Body of pancreas (tissue), 4 donors: Measurements from ENCODE around the gene SLC35F3. TPM values are rescaled to one million over a fixed set of nuclear protein-coding genes. Genes with fewer than 3 reads are reported as not detected.

ENCODE experiments used
- ATAC-seq: fragments of 150-250 bp; one replicate; pipeline ENCODE4 v1.9.1; 2016
- DNase-seq, 4 donors: peaks; one replicate each; pipeline ENCODE4 v3.0.0-alpha.2; 2019
- H3K27ac ChIP-seq, 4 donors: fragments of 200-600 bp; sonication (generic); 1 replicate in 3 of 4; 2 replicates in 1 of 4; pipeline versions ENCODE4 v1.5.1 to v1.6.1; 2016 to 2019; ENCODE audit warnings: mild to moderate bottlenecking in 1 of 4, mixed read lengths in 1 of 4, moderate library complexity in 1 of 4
- H3K27me3 ChIP-seq, 2 donors: fragments of 200-600 bp; sonication (generic); one replicate each; pipeline ENCODE4 v1.6.0; 2016; ENCODE audit warnings: mild to moderate bottlenecking in 1 of 2
- H3K36me3 ChIP-seq, 2 donors: fragments of 200-600 bp; sonication (generic); replicated peaks in 1 of 2; 2 replicates each; pipeline ENCODE4 v1.5.1; 2016; ENCODE audit warnings: low read depth in 2 of 2; ENCODE audit not compliant: insufficient read depth in 1 of 2
- H3K4me1 ChIP-seq: fragments of 200-600 bp; sonication (generic); one replicate; pipeline ENCODE4 v1.6.0; 2016
- H3K4me3 ChIP-seq, 2 donors: fragments of 200-600 bp; sonication (generic); 1 replicate in 1 of 2; 2 replicates in 1 of 2; pipeline ENCODE4 v1.5.1; 2016 to 2019
- H3K9me3 ChIP-seq, 3 donors: fragments of 200-600 bp; sonication (generic); 1 replicate in 2 of 3; 2 replicates in 1 of 3; pipeline ENCODE4 v1.5.1; 2016
- CTCF ChIP-seq, 7 experiments: fragments of 450-650 bp in 4 of 7; fragments of 200-600 bp in 3 of 7; sonication (generic) in 3 of 7; IDR thresholded peaks; one replicate each; pipeline ENCODE4 v1.5.1; 2016 to 2019; ENCODE audit warnings: antibody characterized with exemption in 7 of 7
- POLR2A ChIP-seq, 3 donors: fragments of 450-650 bp; IDR thresholded peaks; one replicate each; pipeline ENCODE4 v1.6.1; 2016; ENCODE audit warnings: antibody characterized with exemption in 3 of 3, mild to moderate bottlenecking in 2 of 3
- WGBS, 2 donors: methylation state at CpG; one replicate each; pipeline ENCODE4 v1.1.5; 2017; 5-methylcytosine and 5-hydroxymethylcytosine counted together
- intact Hi-C: fragments of 100-400 bp; cut with DNase I; formaldehyde crosslinking; loops from one replicate; pipeline ENCODE4 v1.15.1; 2023
- total RNA-seq, 2 donors: library from RNA; depleted of rRNA; stranded (reverse); fragments of >200 nt; gene quantifications; one replicate each; pipeline ENCODE4 v1.1.0, GENCODE V29; 2016

SLC35F3 gene
- total RNA-seq, 2 donors from 2014 or later, result 0.99 to 11.7 TPM

- Histone ChIP-seq H3K36me3 (no peaks in the 10 kb centered on the region), H3K9me3 (no peaks in the 10 kb centered on the region), H3K4me1 (peaks cover 5% of the 10 kb centered on the region), H3K27ac (no peak overlapping the region), H3K27me3 (no peaks in the 10 kb centered on the region), H3K4me3 (no peak overlapping the region)
- no peak for DNase-seq
- TF ChIP-seq CTCF (IDR thresholded peaks at IDR 0.05), result no peak
- no peak for TF ChIP-seq POLR2A (IDR thresholded peaks at IDR 0.05)
- 60 to 71% methylated on average over 6 of the region's 6 CpGs for WGBS, 2 donors
- intact Hi-C loops, result loop anchor here (10.0 kb wide), 1 partner anchor 160 kb away; no protein-coding TSS in a partner anchor
- ATAC-seq, result no peak
These were observed 410.6 kb downstream of the SLC35F3 start for GRCh38 chr1:234315091-234315541.

- no peak for ATAC-seq
- DNase-seq, result no peak
- TF ChIP-seq CTCF (IDR thresholded peaks at IDR 0.05) (no peak), POLR2A (IDR thresholded peaks at IDR 0.05) (no peak)
- Histone ChIP-seq H3K4me1 (no peaks in the 10 kb centered on the region), H3K27me3 (no peaks in the 10 kb centered on the region), H3K36me3 (no peaks in the 10 kb centered on the region), H3K27ac (no peak overlapping the region), H3K9me3 (no peaks in the 10 kb centered on the region), H3K4me3 (no peak overlapping the region)
- 72 to 74% methylated on average over 3 of the region's 3 CpGs for WGBS, 2 donors
- intact Hi-C loops, result loop anchor here (10.0 kb wide), 1 partner anchor 161 kb away; no protein-coding TSS in a partner anchor
These were observed 411.1 kb downstream of the SLC35F3 start for GRCh38 chr1:234315588-234315987.

GRCh38 chr1:234316486-234316885, 412.0 kb downstream of the SLC35F3 start:
- WGBS, 2 donors, result 87 to 90% methylated on average over 18 of the region's 18 CpGs

GRCh38 chr1:234316937-234317336, 412.5 kb downstream of the SLC35F3 start:
- TF ChIP-seq CTCF (IDR thresholded peaks at IDR 0.05) (no peak), POLR2A (IDR thresholded peaks at IDR 0.05) (no peak)
- Histone ChIP-seq H3K4me1 (no peaks in the 10 kb centered on the region), H3K36me3 (no peaks in the 10 kb centered on the region), H3K27ac (no peak overlapping the region), H3K4me3 (no peak overlapping the region), H3K27me3 (no peaks in the 10 kb centered on the region), H3K9me3 (no peaks in the 10 kb centered on the region)
- WGBS, 2 donors, result 69 to 74% methylated on average over 6 of the region's 6 CpGs
- no peak for DNase-seq
- intact Hi-C loops, result loop anchor here (10.0 kb wide), 1 partner anchor 162 kb away; no protein-coding TSS in a partner anchor
- ATAC-seq, result no peak

More at GRCh38 chr1:234316486-234316885, 412.0 kb downstream of the SLC35F3 start:
- no peaks in the 10 kb centered on the region for H3K36me3 ChIP-seq
- no peak overlapping the region for H3K4me3 ChIP-seq
- H3K4me1 ChIP-seq, result no peaks in the 10 kb centered on the region
- no peaks in the 10 kb centered on the region for H3K27me3 ChIP-seq
- intact Hi-C loops, result loop anchor here (10.0 kb wide), 1 partner anchor 162 kb away; no protein-coding TSS in a partner anchor
- no peak overlapping the region for H3K27ac ChIP-seq
- TF ChIP-seq POLR2A (IDR thresholded peaks at IDR 0.05) (no peak), CTCF (IDR thresholded peaks at IDR 0.05) (no peak)
- DNase-seq (no peak), ATAC-seq (no peak)
- no peaks in the 10 kb centered on the region for H3K9me3 ChIP-seq

- H3K4me3 ChIP-seq, result no peak overlapping the region
- no peak overlapping the region for H3K27ac ChIP-seq
- intact Hi-C loops, result no loop called here
- no peaks in the 10 kb centered on the region for H3K4me1 ChIP-seq
- ATAC-seq (no peak), DNase-seq (no peak)
- WGBS, 2 donors, result 74 to 82% methylated on average over 5 of the region's 5 CpGs
- no peaks in the 10 kb centered on the region for H3K27me3 ChIP-seq
- H3K36me3 ChIP-seq, result no peaks in the 10 kb centered on the region
- TF ChIP-seq CTCF (IDR thresholded peaks at IDR 0.05) (no peak), POLR2A (IDR thresholded peaks at IDR 0.05) (no peak)
- H3K9me3 ChIP-seq, result no peaks in the 10 kb centered on the region
These were observed 415.6 kb downstream of the SLC35F3 start for GRCh38 chr1:234320069-234320468.
